Smooth muscle cell (in vitro differentiated cells): Measurements from ENCODE around the gene KEAP1. TPM values are rescaled to one million over a fixed set of nuclear protein-coding genes. Genes with fewer than 3 reads are reported as not detected.

Source experiments
- DNase-seq: peaks from one replicate; lab custom pipeline; 2025; ENCODE audit not compliant: unreplicated experiment; lab: John Stamatoyannopoulos, UW
- H2AFZ ChIP-seq: fragments of 200-600 bp; sonication (generic); 2 replicates; pipeline ENCODE4 v1.6.0; 2016; ENCODE audit warnings: antibody characterized with exemption, low read depth, mild to moderate bottlenecking
- H3F3A ChIP-seq: fragments of 200-600 bp; sonication (generic); 2 replicates; pipeline ENCODE4 v1.6.0; 2017; ENCODE audit warnings: antibody characterized with exemption, low read depth
- H3K27ac ChIP-seq: fragments of 200-600 bp; sonication (generic); 2 replicates; pipeline ENCODE4 v1.5.1; 2016; ENCODE audit warnings: low read depth, mild to moderate bottlenecking
- H3K27me3 ChIP-seq: fragments of 200-600 bp; sonication (generic); 2 replicates; pipeline ENCODE4 v1.6.1; 2016; ENCODE audit warnings: low read depth, mild to moderate bottlenecking
- H3K36me3 ChIP-seq: fragments of 200-600 bp; sonication (generic); 2 replicates; pipeline ENCODE4 v1.5.1; 2016; ENCODE audit warnings: low read depth
- H3K4me1 ChIP-seq: fragments of 200-600 bp; sonication (generic); 2 replicates; pipeline ENCODE4 v1.5.1; 2016; ENCODE audit warnings: low read depth
- H3K4me2 ChIP-seq: fragments of 200-600 bp; sonication (generic); 2 replicates; pipeline ENCODE4 v1.6.0; 2016; ENCODE audit warnings: mild to moderate bottlenecking
- H3K4me3 ChIP-seq: fragments of 200-600 bp; sonication (generic); 2 replicates; pipeline ENCODE4 v1.5.1; 2016; ENCODE audit warnings: mild to moderate bottlenecking
- H3K79me2 ChIP-seq: fragments of 200-600 bp; sonication (generic); 2 replicates; pipeline ENCODE4 v1.6.0; 2016; ENCODE audit warnings: low read depth, mild to moderate bottlenecking
- H3K9ac ChIP-seq: fragments of 200-600 bp; sonication (generic); 2 replicates; pipeline ENCODE4 v1.6.0; 2016; ENCODE audit warnings: low read depth
- H3K9me3 ChIP-seq: fragments of 200-600 bp; sonication (generic); replicated peaks from 2 replicates; pipeline ENCODE4 v1.5.1; 2016; ENCODE audit warnings: low read depth
- H4K20me1 ChIP-seq: fragments of 200-600 bp; sonication (generic); 2 replicates; pipeline ENCODE4 v1.6.0; 2016; ENCODE audit warnings: low read depth
- WGBS: methylation state at CpG from one replicate; pipeline ENCODE4 v1.1.7; 2016; ENCODE audit warnings: low lambda C conversion rate; 5-methylcytosine and 5-hydroxymethylcytosine counted together
- polyA plus RNA-seq: library from polyadenylated mRNA; unstranded; fragments of >200 nt; fragmentation: Nextera tagmentation; extraction: Ambion mirVana; gene quantifications from 2 replicates; pipeline ENCODE4 v1.2.1, GENCODE V29; 2016
- total RNA-seq: library from RNA; depleted of rRNA; stranded (reverse); fragments of >200 nt; gene quantifications from 2 replicates; pipeline ENCODE4 v1.2.3, GENCODE V29; 2014
- TF ChIP-seq, protein P1 (sequence below): fragments of 200-600 bp; sonication (generic); IDR thresholded peaks from 2 replicates; pipeline ENCODE4 v1.5.1; 2017; ENCODE audit warnings: borderline replicate concordance, mild to moderate bottlenecking, antibody characterized with exemption; ENCODE audit not compliant: insufficient read depth, poor library complexity, severe bottlenecking

KEAP1 gene
- total and polyA plus RNA-seq, 2 experiments from 2014 or later, result 24.9 to 60.4 TPM

DNA sequence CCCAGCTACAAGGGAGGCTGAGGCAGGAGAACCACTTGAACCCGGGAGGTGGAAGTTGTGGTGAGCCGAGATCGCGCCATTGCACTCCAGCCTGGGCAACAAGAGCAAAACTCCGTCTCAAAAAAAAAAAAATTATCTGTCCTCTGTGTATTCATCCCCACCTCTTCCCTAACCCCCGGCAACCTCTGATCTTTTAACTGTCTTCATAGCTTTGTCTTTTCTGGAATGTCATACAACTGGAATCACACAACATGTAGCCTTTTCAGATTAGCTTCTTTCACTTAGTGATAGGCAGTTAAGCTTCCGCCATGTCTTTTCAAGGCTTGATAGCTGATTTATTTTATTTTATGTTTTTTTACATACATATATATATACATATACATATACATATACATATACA lies 22.5 kb upstream of the KEAP1 start:
- Histone ChIP-seq H3K27me3 (no peaks in the 10 kb centered on the region), H3K36me3 (no peaks in the 10 kb centered on the region), H3K27ac (no peak overlapping the region), H3K9me3 (no peaks in the 10 kb centered on the region), H3K4me1 (no peaks in the 10 kb centered on the region), H2AFZ (no peak overlapping the region), H3K79me2 (no peaks in the 10 kb centered on the region), H3F3A (no peaks in the 10 kb centered on the region), H3K4me3 (no peak overlapping the region), H4K20me1 (no peaks in the 10 kb centered on the region), H3K9ac (no peak overlapping the region), H3K4me2 (no peak overlapping the region)
- TF ChIP-seq, protein P1, sequence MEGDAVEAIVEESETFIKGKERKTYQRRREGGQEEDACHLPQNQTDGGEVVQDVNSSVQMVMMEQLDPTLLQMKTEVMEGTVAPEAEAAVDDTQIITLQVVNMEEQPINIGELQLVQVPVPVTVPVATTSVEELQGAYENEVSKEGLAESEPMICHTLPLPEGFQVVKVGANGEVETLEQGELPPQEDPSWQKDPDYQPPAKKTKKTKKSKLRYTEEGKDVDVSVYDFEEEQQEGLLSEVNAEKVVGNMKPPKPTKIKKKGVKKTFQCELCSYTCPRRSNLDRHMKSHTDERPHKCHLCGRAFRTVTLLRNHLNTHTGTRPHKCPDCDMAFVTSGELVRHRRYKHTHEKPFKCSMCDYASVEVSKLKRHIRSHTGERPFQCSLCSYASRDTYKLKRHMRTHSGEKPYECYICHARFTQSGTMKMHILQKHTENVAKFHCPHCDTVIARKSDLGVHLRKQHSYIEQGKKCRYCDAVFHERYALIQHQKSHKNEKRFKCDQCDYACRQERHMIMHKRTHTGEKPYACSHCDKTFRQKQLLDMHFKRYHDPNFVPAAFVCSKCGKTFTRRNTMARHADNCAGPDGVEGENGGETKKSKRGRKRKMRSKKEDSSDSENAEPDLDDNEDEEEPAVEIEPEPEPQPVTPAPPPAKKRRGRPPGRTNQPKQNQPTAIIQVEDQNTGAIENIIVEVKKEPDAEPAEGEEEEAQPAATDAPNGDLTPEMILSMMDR, result no peak
- 94% methylated on average over 7 of the region's 7 CpGs for WGBS
- no peak for DNase-seq

- H3K36me3 ChIP-seq, result no peaks in the 10 kb centered on the region
- DNase-seq, result no peak
- no peak overlapping the region for H3K4me3 ChIP-seq
- TF ChIP-seq, protein P1, result no peak
- H3F3A ChIP-seq, result no peaks in the 10 kb centered on the region
- no peaks in the 10 kb centered on the region for H3K27me3 ChIP-seq
- no peaks in the 10 kb centered on the region for H4K20me1 ChIP-seq
- no peak overlapping the region for H3K4me2 ChIP-seq
- no peak overlapping the region for H3K9ac ChIP-seq
- 95% methylated on average over 3 of the region's 3 CpGs for WGBS
- no peaks in the 10 kb centered on the region for H3K9me3 ChIP-seq
- H3K27ac ChIP-seq, result no peak overlapping the region
- H3K4me1 ChIP-seq, result peaks cover 5% of the 10 kb centered on the region
- no peak overlapping the region for H2AFZ ChIP-seq
- H3K79me2 ChIP-seq, result no peaks in the 10 kb centered on the region
These were observed 20.0 kb upstream of the KEAP1 start for GRCh38 chr19:10523135-10523636.

GRCh38 chr19:10521461-10522171 lies 18.5 kb upstream of the KEAP1 start:
- TF ChIP-seq, protein P1, result no peak
- no peak overlapping the region for H2AFZ ChIP-seq
- no peak overlapping the region for H3K27ac ChIP-seq
- no peaks in the 10 kb centered on the region for H3F3A ChIP-seq
- WGBS, result 89% methylated on average over 13 of the region's 13 CpGs
- peaks cover 12% of the 10 kb centered on the region for H3K4me1 ChIP-seq
- H3K4me3 ChIP-seq, result no peak overlapping the region
- no peak overlapping the region for H3K9ac ChIP-seq
- no peak overlapping the region for H3K4me2 ChIP-seq
- DNase-seq, result no peak
- H3K9me3 ChIP-seq, result no peaks in the 10 kb centered on the region
- H3K27me3 ChIP-seq, result no peaks in the 10 kb centered on the region
- H3K36me3 ChIP-seq, result no peaks in the 10 kb centered on the region
- H3K79me2 ChIP-seq, result peaks cover 2% of the 10 kb centered on the region
- no peaks in the 10 kb centered on the region for H4K20me1 ChIP-seq

- Histone ChIP-seq H3K4me1 (peaks cover 12% of the 10 kb centered on the region), H3K36me3 (no peaks in the 10 kb centered on the region), H3K9ac (no peak overlapping the region), H3K4me3 (no peak overlapping the region), H2AFZ (no peak overlapping the region), H3K79me2 (peaks cover 7% of the 10 kb centered on the region), H3K9me3 (no peaks in the 10 kb centered on the region), H3K27me3 (no peaks in the 10 kb centered on the region), H3K27ac (no peak overlapping the region), H3F3A (no peaks in the 10 kb centered on the region), H3K4me2 (no peak overlapping the region), H4K20me1 (no peaks in the 10 kb centered on the region)
- DNase-seq, result no peak
- TF ChIP-seq, protein P1, result no peak
- WGBS, result 92% methylated on average over 15 of the region's 15 CpGs
These were observed 17.6 kb upstream of the KEAP1 start for GRCh38 chr19:10520652-10521318.
